CD8-positive, alpha-beta memory T cell (primary cell): Measurements from ENCODE around the gene HYAL2. TPM values are rescaled to one million over a fixed set of nuclear protein-coding genes. Genes with fewer than 3 reads are reported as not detected.
"Not testable (repeated sequence)": the region's sequence is repeated elsewhere in the genome, so short reads cannot be mapped to it uniquely, and the experiment has no call there.

Experiments
- CTCF ChIA-PET: fragments of 350-600 bp; sonication (Branson Sonifier 250); formaldehyde crosslinking; loops from one replicate; lab custom pipeline; 2021; ENCODE audit warnings: antibody characterized with exemption; lab: Charles Lee
- POLR2A ChIA-PET: fragments of 350-600 bp; sonication (Branson Sonifier 250); formaldehyde crosslinking; loops from one replicate; lab custom pipeline; 2021; ENCODE audit warnings: antibody characterized with exemption; lab: Charles Lee
- DNase-seq, 5 donors: peaks; one replicate each; pipeline versions ENCODE4 v3.0.0 to v3.0.0-alpha.2; 2020 to 2022; ENCODE audit warnings: mixed read lengths in 1 of 5
- H3K27ac ChIP-seq: one replicate; pipeline ENCODE4 v1.7.0; 2013; ENCODE audit warnings: low read depth, mild to moderate bottlenecking, low read length, moderate library complexity
- H3K27me3 ChIP-seq: 2 replicates; pipeline ENCODE4 v1.7.0; 2013; ENCODE audit warnings: low read length, mild to moderate bottlenecking; ENCODE audit not compliant: insufficient read depth, poor library complexity, severe bottlenecking
- H3K36me3 ChIP-seq: 2 replicates; pipeline ENCODE4 v1.7.0; 2013; ENCODE audit warnings: mild to moderate bottlenecking, low read length, moderate library complexity; ENCODE audit not compliant: insufficient read depth
- H3K4me1 ChIP-seq: 2 replicates; pipeline ENCODE4 v1.7.0; 2013; ENCODE audit warnings: mild to moderate bottlenecking, low read length, moderate library complexity; ENCODE audit not compliant: insufficient read depth
- H3K4me3 ChIP-seq: 2 replicates; pipeline ENCODE4 v1.7.0; 2013; ENCODE audit warnings: mild to moderate bottlenecking, low read length
- H3K9me3 ChIP-seq: 2 replicates; pipeline ENCODE4 v1.7.0; 2013; ENCODE audit warnings: mild to moderate bottlenecking, low read length
- H3K27ac Mint-ChIP-seq, 8 donors: one replicate each; pipeline ENCODE4 v1.8.0; 2020 to 2021; ENCODE audit warnings: mixed read lengths in 8 of 8, mild to moderate bottlenecking in 6 of 8, inconsistent platforms in 3 of 8, moderate library complexity in 3 of 8
- H3K27me3 Mint-ChIP-seq, 2 donors: one replicate each; pipeline ENCODE4 v1.8.0; 2020 to 2021; ENCODE audit warnings: mixed read lengths in 2 of 2, mild to moderate bottlenecking in 1 of 2, moderate library complexity in 1 of 2
- H3K36me3 Mint-ChIP-seq, 3 donors: one replicate each; pipeline ENCODE4 v1.8.0; 2020 to 2021; ENCODE audit warnings: mixed read lengths in 3 of 3, inconsistent platforms in 1 of 3, mild to moderate bottlenecking in 1 of 3
- H3K4me1 Mint-ChIP-seq, 3 donors: one replicate each; pipeline ENCODE4 v1.8.0; 2020 to 2021; ENCODE audit warnings: mixed read lengths in 3 of 3, inconsistent platforms in 1 of 3, mild to moderate bottlenecking in 1 of 3
- H3K4me3 Mint-ChIP-seq, 7 donors: one replicate each; pipeline ENCODE4 v1.8.0; 2020 to 2021; ENCODE audit warnings: mixed read lengths in 7 of 7, mild to moderate bottlenecking in 6 of 7, moderate library complexity in 4 of 7, inconsistent platforms in 2 of 7
- H3K9me3 Mint-ChIP-seq, 5 donors: one replicate each; pipeline ENCODE4 v1.8.0; 2020 to 2022; ENCODE audit warnings: mixed read lengths in 5 of 5, mild to moderate bottlenecking in 3 of 5, moderate library complexity in 2 of 5, inconsistent platforms in 1 of 5
- polyA plus RNA-seq: library from polyadenylated mRNA; unstranded; fragments of 300-500 nt; fragmentation: Illumina TruSeq; gene quantifications from one replicate; pipeline ENCODE4 v1.2.3, GENCODE V29; 2021
- total RNA-seq, 2 experiments: library from RNA; stranded (reverse); gene quantifications; one replicate each; pipeline ENCODE4 v1.2.3, GENCODE V29; 2021

Gene HYAL2
- total and polyA plus RNA-seq, 3 experiments from 2014 or later = 10.8 to 13.9 (median 13.7) TPM

GRCh38 chr3:50288387-50289007 lies 34.0 kb downstream of the HYAL2 start:
- POLR2A ChIA-PET = interaction anchor here (0.5 to 0.6 kb wide), 2 partner anchors 35 to 45 kb away, joined by 3 read pairs; no protein-coding TSS in a partner anchor
- peaks cover 6% of the 10 kb centered on the region for H3K36me3 ChIP-seq

GRCh38 chr3:50287262-50287661 lies 35.3 kb downstream of the HYAL2 start:
- H3K27ac ChIP-seq = no peak overlapping the region
- H3K4me3 ChIP-seq = no peak overlapping the region
- peaks cover 15% of the 10 kb centered on the region for H3K4me1 ChIP-seq
- no peaks in the 10 kb centered on the region for H3K27me3 Mint-ChIP-seq
- H3K4me3 Mint-ChIP-seq = peak overlapping the region in 1 of 7 donors; percentile 54
- H3K27me3 ChIP-seq = no peaks in the 10 kb centered on the region
- peaks cover 6 to 8% (median 7%) of the 10 kb centered on the region in 3 donors for H3K4me1 Mint-ChIP-seq
- H3K27ac Mint-ChIP-seq = peak overlapping the region in 1 of 8 donors; percentile 48
- H3K9me3 ChIP-seq = no peaks in the 10 kb centered on the region
- CTCF ChIA-PET = interaction anchor here (1.0 kb wide), 1 partner anchor 93 kb away, joined by 3 read pairs; no protein-coding TSS in a partner anchor
- peaks cover 0 to 44% (median 7%) of the 10 kb centered on the region in 3 donors for H3K36me3 Mint-ChIP-seq
- peaks cover 6% of the 10 kb centered on the region for H3K36me3 ChIP-seq
- H3K9me3 Mint-ChIP-seq = no peaks in the 10 kb centered on the region
- POLR2A ChIA-PET = no interaction called here
- DNase-seq = no peak

More at GRCh38 chr3:50288387-50289007, 34.0 kb downstream of the HYAL2 start:
- Histone ChIP-seq H3K4me3 (no peak overlapping the region), H3K27me3 (no peaks in the 10 kb centered on the region), H3K9me3 (no peaks in the 10 kb centered on the region), H3K4me1 (peaks cover 21% of the 10 kb centered on the region), H3K27ac (no peak overlapping the region)
- CTCF ChIA-PET = interaction anchor here (1.0 to 1.3 kb wide), 3 partner anchors 28 to 94 kb away, joined by 3 read pairs; no protein-coding TSS in a partner anchor
- Mint-ChIP-seq H3K27ac (no peak overlapping the region), H3K4me3 (peak overlapping the region in 1 of 7 donors; percentile 52), H3K4me1 (peaks cover 13 to 17% (median 16%) of the 10 kb centered on the region in 3 donors), H3K9me3 (no peaks in the 10 kb centered on the region), H3K27me3 (no peaks in the 10 kb centered on the region), H3K36me3 (peaks cover 0 to 46% (median 7%) of the 10 kb centered on the region in 3 donors)
- no peak for DNase-seq

GRCh38 chr3:50286322-50287227 lies 36.0 kb downstream of the HYAL2 start:
- DNase-seq = no peak
- H3K27ac Mint-ChIP-seq = peak overlapping the region in 1 of 8 donors; percentile 26
- H3K4me1 ChIP-seq = peaks cover 12% of the 10 kb centered on the region
- POLR2A ChIA-PET = no interaction called here
- no peaks in the 10 kb centered on the region for H3K27me3 Mint-ChIP-seq
- H3K4me3 Mint-ChIP-seq = no peak overlapping the region
- no peak overlapping the region for H3K27ac ChIP-seq
- H3K4me3 ChIP-seq = no peak overlapping the region
- peaks cover 0 to 42% (median 7%) of the 10 kb centered on the region in 3 donors for H3K36me3 Mint-ChIP-seq
- H3K4me1 Mint-ChIP-seq = peaks cover 5 to 6% (median 6%) of the 10 kb centered on the region in 3 donors
- peaks cover 6% of the 10 kb centered on the region for H3K36me3 ChIP-seq
- no peaks in the 10 kb centered on the region for H3K9me3 ChIP-seq
- no peaks in the 10 kb centered on the region for H3K9me3 Mint-ChIP-seq
- CTCF ChIA-PET = interaction anchor here (1.0 kb wide), 1 partner anchor 92 kb away, joined by 3 read pairs; no protein-coding TSS in a partner anchor
- no peaks in the 10 kb centered on the region for H3K27me3 ChIP-seq

GRCh38 chr3:50284121-50284520 lies 38.4 kb downstream of the HYAL2 start:
- H3K9me3 Mint-ChIP-seq, DNase-seq, H3K4me1 ChIP-seq, H3K27me3 Mint-ChIP-seq, H3K27ac Mint-ChIP-seq, H3K9me3 ChIP-seq, H3K4me3 ChIP-seq, H3K36me3 ChIP-seq, H3K4me3 Mint-ChIP-seq, H3K27me3 ChIP-seq, H3K27ac ChIP-seq, H3K4me1 Mint-ChIP-seq: not testable (repeated sequence)
- peaks cover 0 to 28% (median 7%) of the 10 kb centered on the region in 3 donors for H3K36me3 Mint-ChIP-seq
- POLR2A ChIA-PET = interaction anchor here (0.6 to 1.1 kb wide), 2 partner anchors 8 to 76 kb away, joined by 3 read pairs; partner anchors contain the start of gene IFRD2
- CTCF ChIA-PET = interaction anchor here (1.0 to 1.7 kb wide), 2 partner anchors 14 to 24 kb away, joined by 3 to 5 read pairs; no protein-coding TSS in a partner anchor

- Histone ChIP-seq H3K27me3 (peaks cover 13% of the 10 kb centered on the region), H3K36me3 (no peaks in the 10 kb centered on the region), H3K9me3 (no peaks in the 10 kb centered on the region), H3K4me1 (peaks cover 15% of the 10 kb centered on the region), H3K4me3 (no peak overlapping the region), H3K27ac (no peak overlapping the region)
- H3K36me3 Mint-ChIP-seq = no peaks in the 10 kb centered on the region
- POLR2A ChIA-PET = interaction anchor here (0.5 to 1.4 kb wide), 2 partner anchors 39 to 44 kb away, joined by 3 to 4 read pairs; partner anchors contain the start of gene GNAI2
- no peaks in the 10 kb centered on the region for H3K9me3 Mint-ChIP-seq
- DNase-seq = no peak
- CTCF ChIA-PET = interaction anchor here (0.7 to 2.2 kb wide), 5 partner anchors 28 to 87 kb away, joined by 3 to 10 read pairs (median 4); no protein-coding TSS in a partner anchor
- H3K27ac Mint-ChIP-seq = no peak overlapping the region
- H3K4me1 Mint-ChIP-seq = peaks cover 10 to 17% (median 14%) of the 10 kb centered on the region in 3 donors
- H3K4me3 Mint-ChIP-seq = no peak overlapping the region
- H3K27me3 Mint-ChIP-seq = peaks cover 19 to 22% of the 10 kb centered on the region in 2 donors
These were observed 43.1 kb downstream of the HYAL2 start for GRCh38 chr3:50279255-50280016.

GRCh38 chr3:50278880-50279224 lies 43.7 kb downstream of the HYAL2 start, which contains the start of gene LSMEM2:
TSS of gene LSMEM2 (plus strand) at chr3:50279087. CDS start at chr3:50279114, 27 bp downstream.
- peaks cover 24 to 28% of the 10 kb centered on the region in 2 donors for H3K27me3 Mint-ChIP-seq
- CTCF ChIA-PET = interaction anchor here (1.4 to 2.2 kb wide), 3 partner anchors 32 to 87 kb away, joined by 3 to 10 read pairs (median 10); no protein-coding TSS in a partner anchor

More at GRCh38 chr3:50278880-50279224, 43.7 kb downstream of the HYAL2 start, which contains the start of gene LSMEM2:
- no peaks in the 10 kb centered on the region for H3K9me3 ChIP-seq
- POLR2A ChIA-PET = interaction anchor here (0.5 to 1.4 kb wide), 2 partner anchors 38 to 43 kb away, joined by 3 to 4 read pairs; partner anchors contain the start of gene GNAI2
- H3K4me1 Mint-ChIP-seq = peaks cover 15 to 23% (median 19%) of the 10 kb centered on the region in 3 donors
- peaks cover 19% of the 10 kb centered on the region for H3K27me3 ChIP-seq
- no peaks in the 10 kb centered on the region for H3K9me3 Mint-ChIP-seq
- no peak for DNase-seq
- H3K4me3 ChIP-seq = no peak within 1 kb of the TSS
- H3K36me3 ChIP-seq = no peaks in the 10 kb centered on the region
- H3K4me3 Mint-ChIP-seq = no peak within 1 kb of the TSS
- H3K27ac ChIP-seq = no peak within 1 kb of the TSS
- H3K4me1 ChIP-seq = peaks cover 21% of the 10 kb centered on the region
- no peaks in the 10 kb centered on the region for H3K36me3 Mint-ChIP-seq
- H3K27ac Mint-ChIP-seq = peak within 1 kb of the TSS in 1 of 8 donors; percentile 61
